K562 (cell line): Measurements from ENCODE around the gene IQCE. TPM values are rescaled to one million over a fixed set of nuclear protein-coding genes. Genes with fewer than 3 reads are reported as not detected.
A peak's percentile ranks its signal among the peaks of the same experiment; 100 is the strongest.

Experiments used
- ATAC-seq: fragments of 200-7000 bp; cut with Tn5 transposase; 3 replicates; pipeline ENCODE4 v1.9.1; 2020; ENCODE audit warnings: moderate library complexity
- BruUV-seq: library from RNA; stranded (reverse); fragments of 400-500 nt; replicated peaks from 2 replicates; lab custom pipeline; 2021; lab: Mats Ljungman, UMichigan
- CTCF ChIA-PET: fragments of 300-600 bp; formaldehyde crosslinking; extraction: SDS; loops from one replicate; lab custom pipeline; 2021; ENCODE audit warnings: low intra/inter-chr PET ratio; lab: Yijun Ruan, JAX
- POLR2A ChIA-PET: fragments of 300-600, 350-650 bp; sonication (Branson Sonifier 250); formaldehyde crosslinking; extraction: SDS; loops from one replicate; lab custom pipeline; 2021; ENCODE audit warnings: antibody characterized with exemption, inconsistent platforms; lab: Yijun Ruan, JAX
- DNase-seq, 4 experiments: peaks; one replicate each; pipeline versions ENCODE4 v3.0.0 to v3.0.0-alpha.2; 2011 to 2018; ENCODE audit warnings: low spot score in 3 of 4, mixed read lengths in 3 of 4; ENCODE audit errors: extremely low read depth in 1 of 4
- FAIRE-seq: peaks from 2 replicates; lab custom pipeline; 2011; peaks lifted over from hg19 to GRCh38; lab: Jason Lieb, UNC
- H2AFZ ChIP-seq: 2 replicates; pipeline ENCODE4 v1.6.0; 2011; ENCODE audit warnings: low read depth, low read length, control low read depth, inconsistent platforms
- H3K27ac ChIP-seq: fragments of 200-600 bp; 3 replicates; pipeline ENCODE4 v1.8.0; 2011; ENCODE audit warnings: low read depth, mild to moderate bottlenecking, control low read depth, inconsistent platforms, low read length, moderate library complexity, mixed read lengths; ENCODE audit errors: extremely low read depth
- H3K27me3 ChIP-seq, 2 experiments: fragments of 300-600 bp in 1 of 2; 2 replicates in 1 of 2; 3 replicates in 1 of 2; pipeline versions ENCODE4 v1.6.0 to v1.8.0; 2011; ENCODE audit warnings: inconsistent platforms in 2 of 2, low read length in 2 of 2, mild to moderate bottlenecking in 1 of 2, mixed read lengths in 1 of 2, moderate library complexity in 1 of 2; ENCODE audit not compliant: control insufficient read depth in 2 of 2, insufficient read depth in 2 of 2
- H3K36me3 ChIP-seq: fragments of 300-600 bp; 3 replicates; pipeline ENCODE4 v1.8.0; 2011; ENCODE audit warnings: mild to moderate bottlenecking, low read length, inconsistent platforms; ENCODE audit not compliant: control insufficient read depth, insufficient read depth
- H3K4me1 ChIP-seq, 2 experiments: fragments of 200-600 bp in 1 of 2; replicated peaks in 1 of 2; 2 replicates in 1 of 2; 3 replicates in 1 of 2; pipeline versions ENCODE4 v1.5.1 to v1.8.0; 2011; ENCODE audit warnings: inconsistent platforms in 2 of 2, low read length in 2 of 2, mild to moderate bottlenecking in 1 of 2, mixed read lengths in 1 of 2, moderate library complexity in 1 of 2; ENCODE audit not compliant: control insufficient read depth in 2 of 2, insufficient read depth in 2 of 2
- H3K4me2 ChIP-seq: 2 replicates; pipeline ENCODE4 v1.6.1; 2011; ENCODE audit warnings: low read length, control low read depth, inconsistent platforms, mixed read lengths; ENCODE audit not compliant: insufficient read depth
- H3K4me3 ChIP-seq: fragments of 200-600 bp; sonication (generic), shearing (Covaris generic); 2 replicates; pipeline ENCODE4 v1.5.1; 2016; ENCODE audit warnings: control low read depth, inconsistent platforms
- H3K79me2 ChIP-seq: fragments of 200-600 bp; 3 replicates; pipeline ENCODE4 v1.8.0; 2011; ENCODE audit warnings: low read length, inconsistent platforms; ENCODE audit not compliant: control insufficient read depth, insufficient read depth
- H3K9ac ChIP-seq, 2 experiments: 2 replicates each; pipeline versions ENCODE4 v1.6.0 to v1.6.1; 2011; ENCODE audit warnings: low read depth in 2 of 2, low read length in 2 of 2, control low read depth in 1 of 2, inconsistent platforms in 1 of 2, mild to moderate bottlenecking in 1 of 2, mixed read lengths in 1 of 2; ENCODE audit not compliant: insufficient read depth in 1 of 2
- H3K9me1 ChIP-seq: one replicate; pipeline ENCODE4 v1.6.0; 2011; ENCODE audit warnings: inconsistent platforms, mild to moderate bottlenecking, low read length, moderate library complexity; ENCODE audit not compliant: control insufficient read depth, insufficient read depth
- H3K9me3 ChIP-seq: replicated peaks from 2 replicates; pipeline ENCODE4 v1.5.1; 2011; ENCODE audit warnings: low read depth, low read length, inconsistent platforms; ENCODE audit not compliant: control insufficient read depth, insufficient read depth
- H4K20me1 ChIP-seq: replicated peaks from 2 replicates; pipeline ENCODE4 v1.6.1; 2011; ENCODE audit warnings: low read length, inconsistent platforms, mixed read lengths; ENCODE audit not compliant: control insufficient read depth, insufficient read depth
- ARID3A ChIP-seq: IDR thresholded peaks from 2 replicates; pipeline ENCODE4 v1.6.1; 2012; ENCODE audit warnings: low read depth, low read length, improper control_type of control experiment, borderline replicate concordance
- RBM25 ChIP-seq: fragments of 200-400 bp; formaldehyde crosslinking; IDR thresholded peaks from 2 replicates; pipeline ENCODE4 v1.6.1; 2018; ENCODE audit warnings: low read length, low read depth, moderate library complexity; ENCODE audit not compliant: severe bottlenecking
- TAF7 ChIP-seq: fragments of 450-650 bp; IDR thresholded peaks from 2 replicates; pipeline ENCODE4 v1.6.1; 2016; ENCODE audit warnings: missing genetic modification characterization, missing compliant biosample characterization
- ZBTB8A ChIP-seq: fragments of 450-650 bp; IDR thresholded peaks from 2 replicates; pipeline ENCODE4 v1.6.1; 2018; ENCODE audit warnings: mild to moderate bottlenecking, moderate library complexity; ENCODE audit not compliant: partially characterized antibody
- ZNF121 ChIP-seq: sonication (generic); formaldehyde crosslinking; conservative IDR thresholded peaks from 2 replicates; pipeline ENCODE4 v1.8.0; 2022; ENCODE audit warnings: missing genetic modification reagents
- WGBS: fragments of 100-300 bp; shearing (Covaris generic); methylation state at CpG from one replicate; pipeline ENCODE4 v1.1.6; 2016; ENCODE audit warnings: low coverage, mixed read lengths; ENCODE audit not compliant: insufficient coverage; ENCODE audit errors: missing lambda C conversion rate; 5-methylcytosine and 5-hydroxymethylcytosine counted together
- in situ Hi-C: fragments of 300-500 bp; cut with MboI; formaldehyde crosslinking; loops from 4 replicates; pipeline ENCODE4 v1.15.0; 2018; ENCODE audit warnings: inconsistent platforms, mixed read lengths
- intact Hi-C: fragments of 100-400 bp; cut with micrococcal nuclease; formaldehyde crosslinking; loops from 2 replicates; pipeline ENCODE4 v1.14.2; 2022
- polyA plus RNA-seq, 8 experiments: library from polyadenylated mRNA; depleted of rRNA in 4 of 8; stranded (reverse) in 5 of 8; unstranded in 3 of 8; fragments of >200 nt; fragmentation: Nextera tagmentation in 2 of 8; fragmentation: Illumina TruSeq in 1 of 8; extraction: Ambion mirVana in 2 of 8; extraction: Trizol in 1 of 8; gene quantifications; 2 replicates each; pipeline versions ENCODE4 v1.2.1 to v1.2.3, GENCODE V29; 2011 to 2014; ENCODE audit warnings: inconsistent platforms in 1 of 8, missing spikeins in 1 of 8
- total RNA-seq, 7 experiments: library from RNA; depleted of rRNA in 6 of 7; stranded (reverse); fragments of >200 nt in 6 of 7; fragmentation: Illumina TruSeq in 2 of 7; extraction: Trizol in 2 of 7; gene quantifications; 2 replicates each; pipeline versions ENCODE4 v1.2.1 to v1.2.3, GENCODE V29; 2011 to 2021; ENCODE audit warnings: low replicate concordance in 1 of 7

The IQCE gene
- total and polyA plus RNA-seq, 9 of the 15 experiments (the other 6 are each of a cell fraction or from before 2014, with no cell fraction given): 0.18 to 8.5 (median 4.2) TPM

DNA sequence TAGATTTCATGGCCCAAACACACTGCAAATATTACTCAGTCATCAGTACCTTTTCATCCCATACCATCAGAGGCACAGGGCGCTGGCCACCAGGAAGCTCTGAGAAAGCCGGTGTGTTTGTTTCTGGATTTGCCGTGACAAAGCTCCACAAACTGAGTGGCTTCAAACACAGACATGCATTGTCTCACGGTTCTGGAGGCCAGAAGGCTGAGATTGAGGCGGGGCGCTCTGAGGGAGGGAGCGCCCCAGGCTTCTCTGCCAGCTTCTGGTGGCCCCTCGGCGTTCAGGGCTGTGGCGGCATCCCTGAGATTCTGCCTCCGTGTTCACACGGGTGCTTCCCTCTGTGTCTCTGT is 69.3 kb downstream of the IQCE start (continued):
- TF ChIP-seq ARID3A (no peak), ZBTB8A (no peak)

DNA sequence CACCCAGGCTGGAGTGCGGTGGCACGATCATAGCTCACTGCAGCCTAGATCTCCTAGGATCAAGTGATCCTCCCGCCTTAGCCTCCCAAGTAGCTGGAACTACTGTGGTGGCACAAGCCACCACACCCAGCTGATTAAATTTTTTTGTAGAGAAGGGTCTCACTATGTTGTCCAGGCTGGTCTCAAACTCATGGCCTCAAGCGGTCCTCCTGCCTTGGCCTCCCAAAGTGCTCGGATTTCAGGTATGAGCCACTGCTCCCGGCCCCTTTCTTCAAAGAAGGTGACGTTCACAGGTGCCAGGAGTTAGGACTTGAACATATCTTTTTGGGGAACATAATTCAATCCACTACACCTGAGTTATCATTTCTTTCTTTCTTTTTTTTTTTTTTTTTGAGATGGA is 70.1 kb downstream of the IQCE start:
- H3K27me3 ChIP-seq: no peaks in the 10 kb centered on the region; a peak in 1 of 5 replicates

More for the DNA sequence above, 70.1 kb downstream of the IQCE start:
- no TSS peak for BruUV-seq
- H2AFZ ChIP-seq: no peak overlapping the region
- peaks cover 33 to 57% of the 10 kb centered on the region in 2 experiments for H3K4me1 ChIP-seq
- WGBS: 52% methylated on average over 7 of the region's 7 CpGs
- H3K79me2 ChIP-seq: no peaks in the 10 kb centered on the region; the same call in 2 of the 3 replicates
- no peak for TF ChIP-seq TAF7 (tag)
- TF ChIP-seq RBM25: peak; percentile 52
- peak; percentile 92 for TF ChIP-seq ZNF121 (CRISPR knock-in tag)
- no peak overlapping the region for H3K27ac ChIP-seq
- no peak overlapping the region for H3K9ac ChIP-seq
- ChIA-PET POLR2A (interaction anchor here (0.6 to 1.7 kb wide), 2 partner anchors 12 to 39 kb away, joined by 3 to 6 read pairs; no protein-coding TSS in a partner anchor), CTCF (no interaction called here)
- in situ Hi-C loops: no loop called here
- no peaks in the 10 kb centered on the region for H3K36me3 ChIP-seq
- H3K9me1 ChIP-seq: no peaks in the 10 kb centered on the region
- H3K4me2 ChIP-seq: no peak overlapping the region
- FAIRE-seq (no peak), DNase-seq (no peak), ATAC-seq (no peak)
- intact Hi-C loops: no loop called here
- H3K4me3 ChIP-seq: no peak overlapping the region
- H3K9me3 ChIP-seq: no peaks in the 10 kb centered on the region
- H4K20me1 ChIP-seq: no peaks in the 10 kb centered on the region; the same call in 1 of the 2 replicates
